ENCODE results near the gene B9D2. TPM values are rescaled to one million over a fixed set of nuclear protein-coding genes. Genes with fewer than 3 reads are reported as not detected.
"Not testable (repeated sequence)": the region's sequence is repeated elsewhere in the genome, so short reads cannot be mapped to it uniquely, and the experiment has no call there.

B9D2 gene
- total RNA-seq, 1 donor from 2014 or later: 3.5 TPM

DNA sequence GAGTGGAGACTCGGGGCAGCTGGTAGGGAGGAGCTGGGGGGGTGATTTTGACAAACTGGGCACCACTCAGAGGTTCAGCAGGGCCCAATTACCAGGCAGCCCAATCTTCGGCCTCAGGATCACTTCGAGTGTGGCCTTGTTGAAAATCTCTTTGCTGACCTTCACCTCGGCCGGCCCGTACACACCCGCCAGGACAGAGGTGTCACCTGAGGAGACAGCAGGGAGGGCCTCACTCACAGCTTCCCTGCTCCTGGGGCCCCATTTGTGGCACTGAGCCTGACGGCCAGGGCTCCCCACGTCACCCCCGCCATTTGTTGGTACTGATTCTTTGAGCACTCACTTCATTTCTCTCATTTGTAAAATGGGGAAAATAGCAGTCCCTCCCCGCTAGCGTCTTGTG, 28.8 kb upstream of the B9D2 start:
- DNase-seq (ENCODE audit: low spot score): no peak

GRCh38 chr19:41391618-41392017, 27.7 kb upstream of the B9D2 start:
- no peak for DNase-seq (ENCODE audit: low spot score)

DNA sequence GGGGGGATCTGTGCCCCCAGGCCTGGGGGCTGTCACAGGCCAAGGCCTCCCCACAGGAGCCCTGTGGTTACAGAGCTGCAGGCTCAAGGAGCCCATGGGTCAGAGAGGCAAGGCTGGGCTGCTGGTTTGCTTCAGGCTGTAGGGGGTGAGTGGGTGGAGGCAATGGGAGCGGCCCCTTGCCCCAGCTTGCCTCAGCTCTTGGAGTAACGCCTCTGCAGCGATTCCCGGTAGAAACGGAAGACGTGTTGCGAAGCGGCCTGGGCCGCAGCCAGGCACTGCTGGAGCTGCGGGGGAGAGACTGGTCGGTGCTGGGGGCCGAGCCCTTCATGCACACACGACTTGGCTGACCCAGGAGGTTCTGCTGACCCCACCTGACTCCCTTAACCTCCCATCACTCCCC, 22.5 kb upstream of the B9D2 start:
- DNase-seq (ENCODE audit: low spot score): no peak

DNA sequence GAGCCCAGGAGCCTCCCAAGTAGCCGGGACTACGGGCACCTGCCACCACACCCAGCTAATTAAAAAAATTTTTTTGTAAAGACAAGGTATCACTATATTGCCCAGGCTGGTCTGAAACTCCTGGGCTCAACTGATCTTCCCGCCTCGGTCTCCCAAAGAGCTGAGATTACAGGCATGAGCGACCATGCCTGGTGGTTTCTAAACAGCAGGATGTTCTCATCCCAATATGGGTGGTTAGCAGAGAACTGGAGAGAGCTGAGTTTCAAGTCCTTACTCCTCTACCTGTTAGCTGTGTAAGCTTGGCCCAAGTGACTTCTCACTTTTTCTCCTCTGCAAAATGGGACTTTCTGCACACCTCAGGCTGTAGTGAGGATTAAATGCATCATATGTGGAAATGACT, 20.4 kb upstream of the B9D2 start:
- no peak for DNase-seq (ENCODE audit: low spot score)

- not testable (repeated sequence) for DNase-seq (ENCODE audit: low spot score)
These were observed 17.6 kb upstream of the B9D2 start for GRCh38 chr19:41381536-41381935.

DNA sequence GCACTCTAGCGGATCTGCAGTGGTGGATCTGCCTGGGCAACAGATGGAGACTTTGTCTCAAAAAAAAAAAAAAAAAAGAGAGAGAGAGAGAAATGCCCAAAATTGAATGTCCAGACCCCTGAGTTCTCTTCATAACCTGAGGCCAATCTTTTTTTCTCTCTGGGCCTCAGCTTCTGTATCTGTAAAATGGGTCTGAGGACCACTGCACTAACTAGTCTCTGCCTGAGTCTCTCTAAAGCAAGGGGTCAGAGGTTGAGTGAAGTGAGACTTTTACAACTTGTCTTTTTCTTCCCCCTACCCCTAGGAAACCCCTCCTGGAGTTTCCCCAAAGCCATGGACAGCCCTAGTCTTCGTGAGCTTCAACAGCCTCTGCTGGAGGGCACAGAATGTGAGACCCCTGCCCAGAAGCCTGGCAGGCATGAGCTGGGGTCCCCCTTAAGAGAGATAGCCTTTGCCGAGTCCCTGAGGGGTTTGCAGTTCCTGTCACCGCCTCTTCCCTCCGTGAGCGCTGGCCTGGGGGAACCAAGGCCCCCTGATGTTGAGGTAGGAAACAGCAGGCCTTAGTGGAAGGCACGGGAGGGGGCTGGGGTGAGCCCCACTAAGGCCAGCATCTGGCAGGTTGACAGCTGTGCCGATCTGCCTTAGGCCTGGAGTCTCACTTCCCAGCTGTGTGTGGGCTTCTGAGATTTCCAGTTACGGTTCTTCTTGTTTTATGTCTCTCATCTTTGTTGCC, 14.2 kb upstream of the B9D2 start:
- no peak for DNase-seq (ENCODE audit: low spot score)

- DNase-seq (ENCODE audit: low spot score): no peak
These were observed 13.0 kb upstream of the B9D2 start for GRCh38 chr19:41376998-41377365.

DNA sequence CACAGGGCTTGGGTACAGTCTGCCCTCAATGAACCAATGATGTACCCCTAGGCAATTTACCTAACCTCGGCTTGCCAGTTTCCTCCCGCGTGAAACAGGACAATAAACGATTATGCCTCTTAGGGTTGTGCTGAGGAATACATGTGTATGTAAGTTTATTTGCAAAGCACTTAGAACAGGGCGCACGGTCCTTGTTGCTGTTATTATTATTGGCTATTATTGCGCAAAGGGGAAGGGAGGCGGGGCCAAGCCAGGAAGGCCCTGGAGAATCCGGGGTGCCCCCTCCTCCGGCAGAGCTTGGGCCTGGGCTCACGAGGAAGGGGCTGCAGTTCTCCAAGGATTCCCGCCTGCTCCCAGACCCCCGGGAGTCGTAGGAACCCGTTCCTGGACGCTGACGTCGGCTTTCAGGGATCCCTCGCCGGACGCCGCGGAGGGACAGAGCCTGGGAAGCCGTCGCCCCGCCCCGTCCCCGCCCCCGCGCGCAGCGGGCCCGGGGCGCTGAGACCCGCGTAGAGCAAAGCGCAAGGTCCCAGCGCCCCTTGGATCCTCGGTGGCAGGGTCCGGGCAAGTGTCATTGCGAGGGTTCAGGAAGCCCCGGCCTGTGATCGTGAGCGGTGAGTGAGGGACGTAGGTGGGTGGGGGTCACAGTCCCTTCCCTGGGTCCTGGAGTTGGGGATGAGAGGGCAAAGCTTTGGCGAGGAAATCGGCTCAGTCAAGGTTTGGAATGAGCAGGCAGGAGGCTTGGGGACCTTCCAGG, 12.5 kb upstream of the B9D2 start, which contains the start of gene TMEM91:
Gene TMEM91, plus strand, starts transcription at position 293 of the 757 bp plus-strand sequence. CDS start 1,777 bp downstream, outside the sequence.
- DNase-seq (ENCODE audit: low spot score): no peak

GRCh38 chr19:41373993-41374392, 10.0 kb upstream of the B9D2 start:
- DNase-seq (ENCODE audit: low spot score): no peak

DNA sequence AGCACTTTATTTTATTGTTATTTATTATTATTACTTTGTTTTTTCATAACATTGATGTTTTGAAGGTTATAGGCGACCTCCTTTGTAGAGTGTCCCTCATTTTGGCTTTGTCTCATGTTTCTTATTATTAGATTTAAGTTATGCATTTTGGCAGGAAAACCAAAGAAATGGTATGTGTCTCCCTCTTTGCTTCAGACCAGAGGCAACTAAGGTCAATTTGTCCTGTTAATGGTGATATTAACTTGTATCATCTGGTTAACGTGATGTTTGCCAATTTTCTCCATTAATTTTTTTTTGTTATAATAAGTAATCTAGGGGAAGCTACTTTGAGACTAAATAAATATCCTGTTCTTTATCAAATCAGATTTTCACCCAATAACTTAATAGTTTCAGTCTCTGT, 8.6 kb upstream of the B9D2 start:
- no peak for DNase-seq (ENCODE audit: low spot score)

DNA sequence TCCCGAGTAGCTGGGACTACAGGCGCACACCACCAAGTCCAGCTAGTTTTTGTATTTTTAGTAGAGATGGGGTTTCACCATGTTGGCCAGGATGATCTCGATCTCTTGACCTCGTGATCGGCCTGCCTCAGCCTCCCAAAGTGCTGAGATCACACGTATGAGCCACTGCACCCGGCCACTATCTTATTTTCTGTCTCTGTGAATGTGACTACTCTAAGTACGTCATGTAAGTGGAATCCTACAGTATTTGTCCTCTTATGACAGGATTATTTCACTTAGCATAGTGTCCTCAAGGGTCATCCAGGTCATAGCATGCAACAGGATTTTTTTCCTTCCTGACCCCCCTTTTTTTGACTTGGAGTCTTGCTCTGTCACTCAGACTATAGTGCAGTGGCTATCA, 7.6 kb upstream of the B9D2 start:
- no peak for DNase-seq (ENCODE audit: low spot score)

- not testable (repeated sequence) for DNase-seq (ENCODE audit: low spot score)
These were observed 7.2 kb upstream of the B9D2 start for GRCh38 chr19:41371119-41371518.

GRCh38 chr19:41369769-41370168, 5.8 kb upstream of the B9D2 start:
- DNase-seq (ENCODE audit: low spot score): no peak

DNA sequence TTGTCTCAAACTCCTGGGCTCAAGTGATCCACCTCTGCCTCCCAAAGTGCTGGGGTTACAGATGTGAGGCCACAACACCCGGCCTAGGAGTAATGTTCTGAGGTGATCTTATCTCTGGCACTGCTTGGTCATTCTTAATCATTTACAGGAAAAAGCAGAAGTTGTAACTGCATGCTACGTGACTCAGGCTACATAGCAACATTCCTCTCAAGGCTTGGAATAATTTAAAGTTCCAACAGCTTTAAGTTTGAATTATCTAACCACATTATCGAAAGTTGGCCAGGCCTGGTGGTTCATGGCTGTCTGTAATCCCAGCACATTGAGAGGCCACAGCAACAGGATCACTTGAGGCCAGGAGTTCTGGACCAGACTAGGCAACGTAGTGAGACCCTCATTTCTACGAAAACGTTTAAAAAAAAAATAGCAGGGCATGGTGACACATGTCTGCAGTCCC, 3.9 kb upstream of the B9D2 start:
- no peak for DNase-seq (ENCODE audit: low spot score)

GRCh38 chr19:41366089-41366488, 2.1 kb upstream of the B9D2 start:
- no peak for DNase-seq (ENCODE audit: low spot score)

DNA sequence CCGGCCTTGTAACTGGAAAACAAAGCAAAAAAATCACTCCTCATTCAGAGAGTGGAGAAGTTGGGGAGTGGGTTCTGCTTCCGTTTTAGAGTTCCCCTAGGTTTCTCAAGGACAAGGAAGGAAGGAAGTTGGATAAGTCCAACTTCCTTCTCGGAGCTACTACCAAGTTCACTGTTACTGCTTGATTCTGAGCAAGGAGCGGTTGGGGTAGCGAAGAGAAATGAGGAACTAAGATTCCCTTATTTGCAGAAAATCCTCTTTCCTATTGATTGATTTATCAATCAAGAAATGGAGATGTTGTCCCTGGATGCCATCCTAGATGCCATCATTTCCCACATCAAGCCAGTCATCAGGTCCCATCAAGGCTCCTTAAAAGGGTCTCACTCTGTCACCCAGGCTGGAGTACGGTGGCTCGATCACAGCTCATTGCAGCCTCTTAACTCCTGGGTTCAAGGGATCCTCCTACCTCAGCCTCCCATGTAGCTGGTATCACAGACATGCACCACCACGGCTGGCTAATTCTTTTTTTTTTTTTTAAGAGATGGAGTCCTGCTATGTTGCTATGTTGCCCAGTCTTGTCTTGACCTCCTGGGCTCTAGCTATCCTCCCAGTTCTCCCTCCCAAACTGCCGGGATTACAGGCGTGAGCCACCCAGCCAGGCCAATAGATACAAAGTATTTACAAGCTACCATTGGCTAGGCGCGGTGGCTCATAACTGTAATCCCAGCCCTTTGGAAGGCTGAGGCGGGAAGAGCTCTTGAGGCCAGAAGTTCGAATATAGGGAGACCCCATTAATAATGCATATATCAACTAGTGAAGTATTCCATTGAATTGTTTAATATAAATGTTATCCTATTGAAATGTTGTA, 809 bp upstream of the B9D2 start:
- DNase-seq (ENCODE audit: low spot score): no peak

DNA sequence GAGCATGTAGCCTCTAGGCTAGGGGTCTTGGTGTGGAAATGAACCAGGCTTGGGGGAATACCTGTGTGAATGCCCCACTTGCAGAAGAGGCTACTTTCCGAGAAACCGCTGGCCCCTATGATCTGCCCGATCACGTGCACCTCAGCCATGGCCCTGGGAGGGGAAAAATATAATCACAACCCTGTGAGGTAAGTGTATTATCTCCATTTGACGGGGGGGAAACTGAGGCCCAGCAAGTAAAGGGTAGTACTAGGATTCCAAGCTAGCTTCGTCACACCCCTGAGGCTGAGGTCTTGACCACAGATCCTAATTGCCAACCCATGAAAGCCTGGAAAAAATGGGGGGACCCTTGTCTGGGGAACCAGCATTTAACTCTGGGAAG, 587 bp downstream of the B9D2 start:
- DNase-seq (ENCODE audit: low spot score): no peak

DNA sequence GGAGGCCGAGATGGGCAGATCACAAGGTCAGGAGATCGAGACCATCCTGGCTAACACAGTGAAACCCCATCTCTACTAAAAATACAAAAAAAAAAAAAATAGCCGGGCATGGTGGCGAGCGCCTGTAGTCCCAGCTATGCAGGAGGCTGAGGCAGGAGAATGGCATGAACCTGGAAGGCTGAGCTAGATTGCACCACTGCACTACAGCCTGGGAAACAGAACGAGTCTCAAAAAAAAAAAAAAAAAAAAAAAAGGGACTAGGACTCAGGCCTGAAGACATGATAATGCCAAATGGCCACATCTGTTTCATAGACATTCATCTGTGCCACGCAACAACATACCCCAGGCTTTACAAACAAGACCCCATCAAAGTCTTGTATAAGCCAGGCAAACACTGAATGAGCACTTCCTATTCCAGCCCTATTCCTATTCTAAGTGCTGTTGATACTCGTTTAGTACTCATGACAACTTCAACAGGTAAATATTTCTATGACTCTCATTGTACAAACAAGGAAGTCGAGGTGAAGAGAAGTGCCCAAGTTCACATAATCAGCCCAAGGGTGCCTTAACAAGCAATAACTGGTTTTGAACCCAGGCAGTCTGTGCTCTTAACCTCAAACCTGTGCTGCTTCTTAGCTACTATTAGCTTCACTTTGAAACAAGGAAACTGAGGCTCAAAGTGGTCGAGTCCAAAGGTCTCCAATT, 1.7 kb downstream of the B9D2 start:
- DNase-seq (ENCODE audit: low spot score): no peak

GRCh38 chr19:41359741-41360140, 4.2 kb downstream of the B9D2 start:
- DNase-seq (ENCODE audit: low spot score): no peak

DNA sequence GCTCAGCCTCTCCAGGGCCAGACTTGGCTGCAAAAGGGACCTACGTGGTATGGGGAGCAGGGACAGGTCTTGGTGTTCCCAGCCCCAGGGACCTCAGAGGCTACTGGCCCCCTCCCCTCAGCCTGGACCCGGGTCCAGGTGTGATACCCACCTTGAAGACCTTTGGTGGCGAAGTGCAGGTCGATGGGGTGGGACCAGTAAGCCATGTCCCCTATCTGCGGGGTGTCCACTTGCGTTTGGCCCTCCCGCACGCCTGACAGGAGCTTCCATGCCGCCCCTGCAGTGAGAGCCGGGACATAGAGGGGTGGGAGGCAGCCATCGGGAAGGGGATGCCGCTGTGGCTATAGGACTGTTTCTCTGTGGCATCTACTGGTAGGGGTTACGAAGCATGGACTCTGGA, 6.2 kb downstream of the B9D2 start:
- DNase-seq (ENCODE audit: low spot score): no peak

Measured in mesenteric fat pad (tissue), 1 donor.